Esophagus squamous epithelium (tissue), 4 donors: ENCODE data around the gene MOB3A.

Source experiments
- POLR2A ChIP-seq, 4 donors: fragments of 450-650 bp; IDR thresholded peaks; one replicate each; pipeline ENCODE4 v1.6.1; 2017; ENCODE audit warnings: antibody characterized with exemption in 4 of 4, mild to moderate bottlenecking in 4 of 4, moderate library complexity in 3 of 4
- TF ChIP-seq, protein P1 (sequence below), 6 experiments: fragments of 450-650 bp in 4 of 6; fragments of 200-600 bp in 2 of 6; sonication (generic) in 2 of 6; IDR thresholded peaks; one replicate each; pipeline ENCODE4 v1.5.1; 2016 to 2019; ENCODE audit warnings: antibody characterized with exemption in 6 of 6, mild to moderate bottlenecking in 4 of 6, moderate library complexity in 4 of 6

DNA sequence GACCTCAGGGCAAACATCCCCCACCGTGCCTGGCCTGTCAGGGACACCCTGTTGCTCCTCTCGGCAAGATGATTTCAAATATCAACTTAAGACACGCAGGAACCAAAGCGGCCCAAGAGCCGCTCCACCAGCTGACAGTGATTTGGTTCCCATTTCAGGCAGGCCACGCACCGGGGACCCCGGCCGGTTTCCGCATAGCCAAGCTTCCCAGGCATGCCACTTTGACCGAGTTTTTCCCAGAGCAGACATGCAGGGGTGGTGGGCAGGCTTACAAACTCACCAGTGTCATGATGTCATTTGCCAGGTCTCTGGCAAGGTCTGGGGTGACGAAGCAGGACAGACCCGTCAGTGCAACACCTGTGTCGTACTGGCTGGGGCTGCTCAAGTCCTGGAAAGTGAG, 36.1 kb upstream of the MOB3A start:
- TF ChIP-seq, protein P1, sequence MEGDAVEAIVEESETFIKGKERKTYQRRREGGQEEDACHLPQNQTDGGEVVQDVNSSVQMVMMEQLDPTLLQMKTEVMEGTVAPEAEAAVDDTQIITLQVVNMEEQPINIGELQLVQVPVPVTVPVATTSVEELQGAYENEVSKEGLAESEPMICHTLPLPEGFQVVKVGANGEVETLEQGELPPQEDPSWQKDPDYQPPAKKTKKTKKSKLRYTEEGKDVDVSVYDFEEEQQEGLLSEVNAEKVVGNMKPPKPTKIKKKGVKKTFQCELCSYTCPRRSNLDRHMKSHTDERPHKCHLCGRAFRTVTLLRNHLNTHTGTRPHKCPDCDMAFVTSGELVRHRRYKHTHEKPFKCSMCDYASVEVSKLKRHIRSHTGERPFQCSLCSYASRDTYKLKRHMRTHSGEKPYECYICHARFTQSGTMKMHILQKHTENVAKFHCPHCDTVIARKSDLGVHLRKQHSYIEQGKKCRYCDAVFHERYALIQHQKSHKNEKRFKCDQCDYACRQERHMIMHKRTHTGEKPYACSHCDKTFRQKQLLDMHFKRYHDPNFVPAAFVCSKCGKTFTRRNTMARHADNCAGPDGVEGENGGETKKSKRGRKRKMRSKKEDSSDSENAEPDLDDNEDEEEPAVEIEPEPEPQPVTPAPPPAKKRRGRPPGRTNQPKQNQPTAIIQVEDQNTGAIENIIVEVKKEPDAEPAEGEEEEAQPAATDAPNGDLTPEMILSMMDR (IDR thresholded peaks at IDR 0.05): no peak
- no peak for TF ChIP-seq POLR2A (IDR thresholded peaks at IDR 0.05)
